ENCODE data around the gene HMG20A.

DNA sequence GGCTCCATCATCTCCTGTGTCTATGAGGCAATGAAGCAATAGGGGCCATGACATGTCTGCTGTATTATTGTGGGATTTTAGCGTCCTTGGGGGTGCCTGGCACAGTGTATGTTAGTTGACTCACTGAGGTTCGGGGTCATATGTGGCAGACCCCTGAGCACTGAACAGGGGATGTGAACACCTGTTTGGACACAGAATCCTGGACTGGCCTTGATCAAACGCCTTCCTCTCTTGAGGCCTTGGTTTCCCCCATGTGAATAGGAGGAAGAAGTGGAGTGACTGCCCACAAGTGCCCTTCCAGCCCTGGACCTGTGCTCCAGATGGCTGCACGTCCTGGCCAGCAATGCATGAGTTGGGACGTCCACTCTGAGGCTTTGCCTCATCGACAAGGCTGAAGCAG is 84.2 kb downstream of the HMG20A start:
- TF ChIP-seq GATA3 (IDR thresholded peaks at IDR 0.05; ENCODE audit: low read depth, low read length) (no peak), GATA2 (IDR thresholded peaks at IDR 0.05; ENCODE audit: low read depth, low read length) (no peak)

All from SH-SY5Y (cell line).